Measurements from ENCODE around the gene CAMSAP1.

GRCh38 chr9:135956802-135957174 is 49.4 kb upstream of the CAMSAP1 start:
- TF ChIP-seq, protein P1, sequence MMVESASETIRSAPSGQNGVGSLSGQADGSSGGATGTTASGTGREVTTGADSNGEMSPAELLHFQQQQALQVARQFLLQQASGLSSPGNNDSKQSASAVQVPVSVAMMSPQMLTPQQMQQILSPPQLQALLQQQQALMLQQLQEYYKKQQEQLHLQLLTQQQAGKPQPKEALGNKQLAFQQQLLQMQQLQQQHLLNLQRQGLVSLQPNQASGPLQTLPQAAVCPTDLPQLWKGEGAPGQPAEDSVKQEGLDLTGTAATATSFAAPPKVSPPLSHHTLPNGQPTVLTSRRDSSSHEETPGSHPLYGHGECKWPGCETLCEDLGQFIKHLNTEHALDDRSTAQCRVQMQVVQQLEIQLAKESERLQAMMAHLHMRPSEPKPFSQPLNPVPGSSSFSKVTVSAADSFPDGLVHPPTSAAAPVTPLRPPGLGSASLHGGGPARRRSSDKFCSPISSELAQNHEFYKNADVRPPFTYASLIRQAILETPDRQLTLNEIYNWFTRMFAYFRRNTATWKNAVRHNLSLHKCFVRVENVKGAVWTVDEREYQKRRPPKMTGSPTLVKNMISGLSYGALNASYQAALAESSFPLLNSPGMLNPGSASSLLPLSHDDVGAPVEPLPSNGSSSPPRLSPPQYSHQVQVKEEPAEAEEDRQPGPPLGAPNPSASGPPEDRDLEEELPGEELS (CRISPR knock-in tag; IDR thresholded peaks at IDR 0.05; ENCODE audit: borderline replicate concordance): no peak
- TF ChIP-seq MED1 (CRISPR knock-in tag; IDR thresholded peaks at IDR 0.05; ENCODE audit: borderline replicate concordance) (no peak), POLR2A (conservative IDR thresholded peaks at IDR 0.05) (no peak), SMARCE1 (IDR thresholded peaks at IDR 0.05) (no peak), TBP (optimal IDR thresholded peaks at IDR 0.05; ENCODE audit: low read depth, low read length) (no peak), SRSF1 (IDR thresholded peaks at IDR 0.05; ENCODE audit: low read depth, low read length) (no peak), CHD7 (IDR thresholded peaks at IDR 0.05; ENCODE audit: low read depth, low read length) (no peak), JUN (IDR thresholded peaks at IDR 0.05; ENCODE audit: borderline replicate concordance, low read depth, low read length) (no peak), JUN (CRISPR knock-in tag; IDR thresholded peaks at IDR 0.05; ENCODE audit: borderline replicate concordance) (no peak), E4F1 (CRISPR knock-in tag; IDR thresholded peaks at IDR 0.05; ENCODE audit: borderline replicate concordance) (no peak)
- TF ChIP-seq, protein P2, sequence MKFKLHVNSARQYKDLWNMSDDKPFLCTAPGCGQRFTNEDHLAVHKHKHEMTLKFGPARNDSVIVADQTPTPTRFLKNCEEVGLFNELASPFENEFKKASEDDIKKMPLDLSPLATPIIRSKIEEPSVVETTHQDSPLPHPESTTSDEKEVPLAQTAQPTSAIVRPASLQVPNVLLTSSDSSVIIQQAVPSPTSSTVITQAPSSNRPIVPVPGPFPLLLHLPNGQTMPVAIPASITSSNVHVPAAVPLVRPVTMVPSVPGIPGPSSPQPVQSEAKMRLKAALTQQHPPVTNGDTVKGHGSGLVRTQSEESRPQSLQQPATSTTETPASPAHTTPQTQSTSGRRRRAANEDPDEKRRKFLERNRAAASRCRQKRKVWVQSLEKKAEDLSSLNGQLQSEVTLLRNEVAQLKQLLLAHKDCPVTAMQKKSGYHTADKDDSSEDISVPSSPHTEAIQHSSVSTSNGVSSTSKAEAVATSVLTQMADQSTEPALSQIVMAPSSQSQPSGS (CRISPR knock-in tag; IDR thresholded peaks at IDR 0.05): no peak
